Activated T-cell treated with anti-CD3 and anti-CD28 coated beads, Interleukin-2, amount 50 U/mL, for 72 hours (primary cell): ENCODE measurements around the gene MAP4K3. TPM values are rescaled to one million over a fixed set of nuclear protein-coding genes. Genes with fewer than 3 reads are reported as not detected.
A peak's percentile ranks its signal among the peaks of the same experiment; 100 is the strongest.

Experiments
- ATAC-seq, 2 donors: fragments of 150-1000 bp; cut with Tn5 transposase; replicated peaks in 1 of 2; 2 replicates each; pipeline ENCODE4 v1.10.0; 2021; ENCODE audit warnings: moderate library complexity in 2 of 2, mild to moderate bottlenecking in 1 of 2
- DNase-seq, 2 donors: peaks; one replicate each; pipeline ENCODE4 v3.0.0; 2021 to 2022; ENCODE audit warnings: mixed read lengths in 1 of 2
- H3K27ac Mint-ChIP-seq: one replicate; pipeline ENCODE4 v1.8.0; 2022; ENCODE audit warnings: mild to moderate bottlenecking, moderate library complexity, mixed read lengths
- H3K27me3 Mint-ChIP-seq: one replicate; pipeline ENCODE4 v1.8.0; 2022; ENCODE audit warnings: low read depth, mixed read lengths
- H3K36me3 Mint-ChIP-seq, 2 donors: one replicate each; pipeline ENCODE4 v1.8.0; 2022; ENCODE audit warnings: mixed read lengths in 2 of 2, mild to moderate bottlenecking in 1 of 2; ENCODE audit not compliant: insufficient read depth in 2 of 2
- H3K4me1 Mint-ChIP-seq: one replicate; pipeline ENCODE4 v1.8.0; 2022; ENCODE audit warnings: low read depth, mixed read lengths
- H3K4me3 Mint-ChIP-seq, 2 donors: one replicate each; pipeline ENCODE4 v1.8.0; 2022; ENCODE audit warnings: mild to moderate bottlenecking in 2 of 2, mixed read lengths in 2 of 2, moderate library complexity in 2 of 2
- H3K9me3 Mint-ChIP-seq, 2 donors: one replicate each; pipeline ENCODE4 v1.8.0; 2022; ENCODE audit warnings: mixed read lengths in 2 of 2
- total RNA-seq, 2 donors: library from RNA; stranded (reverse); gene quantifications; one replicate each; pipeline ENCODE4 v1.2.3, GENCODE V29; 2022

The MAP4K3 gene
- total RNA-seq, 2 donors from 2014 or later, result 14.6 to 17.1 TPM

- peak overlapping the region; percentile 84 for H3K27ac Mint-ChIP-seq
- no peak for ATAC-seq
Observed at GRCh38 chr2:39468579-39469451, 31.7 kb upstream of the MAP4K3 start.

DNA sequence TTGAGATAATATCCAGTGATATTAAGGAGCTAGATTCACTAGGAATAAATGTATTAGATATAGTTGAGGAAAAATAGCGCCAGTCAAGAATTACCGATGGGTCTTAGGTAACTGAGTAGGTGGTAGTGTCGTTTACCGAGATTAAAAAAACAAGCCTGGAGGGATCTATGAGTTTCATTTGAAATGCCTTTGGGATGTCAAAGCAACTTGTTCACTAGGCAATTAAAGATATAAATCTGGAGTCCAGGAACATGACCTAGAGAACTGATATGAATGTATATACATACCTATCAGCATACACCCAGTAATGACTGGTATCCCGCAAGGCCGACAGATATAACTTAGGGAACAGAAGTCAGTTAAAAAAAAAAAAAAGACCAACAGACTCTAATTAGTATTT is 29.2 kb upstream of the MAP4K3 start:
- Mint-ChIP-seq H3K27ac (no peak overlapping the region), H3K9me3 (no peaks in the 10 kb centered on the region), H3K4me3 (no peak overlapping the region), H3K36me3 (no peaks in the 10 kb centered on the region), H3K27me3 (no peaks in the 10 kb centered on the region), H3K4me1 (peaks cover 50% of the 10 kb centered on the region)
- ATAC-seq (no peak), DNase-seq (no peak)

More at GRCh38 chr2:39468579-39469451, 31.7 kb upstream of the MAP4K3 start:
- Mint-ChIP-seq H3K27me3 (no peaks in the 10 kb centered on the region), H3K4me3 (no peak overlapping the region), H3K36me3 (peaks cover 0 to 1% of the 10 kb centered on the region in 2 donors), H3K9me3 (no peaks in the 10 kb centered on the region), H3K4me1 (peaks cover 53% of the 10 kb centered on the region)
- no peak for DNase-seq

DNA sequence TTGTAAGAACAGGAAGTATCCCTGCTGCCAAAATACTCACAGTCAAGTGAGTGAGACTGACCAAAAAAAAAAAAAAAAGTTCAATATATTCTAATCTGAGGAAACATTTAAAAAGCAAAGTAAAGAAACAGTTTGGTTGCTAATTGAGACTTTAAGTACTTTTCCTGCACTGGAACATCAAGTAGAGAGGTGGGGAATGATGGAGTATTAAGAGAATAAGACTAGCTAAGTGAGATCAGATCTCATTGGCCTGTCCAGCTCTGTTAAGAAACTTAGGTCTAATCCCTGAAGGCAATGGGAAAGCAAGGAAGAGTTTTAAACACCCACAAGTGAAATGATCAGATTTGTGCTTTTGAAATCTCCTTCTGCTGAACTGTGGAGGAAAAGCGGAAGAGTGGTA is 27.8 kb upstream of the MAP4K3 start:
- no peaks in the 10 kb centered on the region for H3K27me3 Mint-ChIP-seq
- DNase-seq (no peak), ATAC-seq (no peak)
- H3K27ac Mint-ChIP-seq, result no peak overlapping the region
- peaks cover 36% of the 10 kb centered on the region for H3K4me1 Mint-ChIP-seq
- no peaks in the 10 kb centered on the region for H3K36me3 Mint-ChIP-seq
- no peaks in the 10 kb centered on the region for H3K9me3 Mint-ChIP-seq
- H3K4me3 Mint-ChIP-seq, result no peak overlapping the region

DNA sequence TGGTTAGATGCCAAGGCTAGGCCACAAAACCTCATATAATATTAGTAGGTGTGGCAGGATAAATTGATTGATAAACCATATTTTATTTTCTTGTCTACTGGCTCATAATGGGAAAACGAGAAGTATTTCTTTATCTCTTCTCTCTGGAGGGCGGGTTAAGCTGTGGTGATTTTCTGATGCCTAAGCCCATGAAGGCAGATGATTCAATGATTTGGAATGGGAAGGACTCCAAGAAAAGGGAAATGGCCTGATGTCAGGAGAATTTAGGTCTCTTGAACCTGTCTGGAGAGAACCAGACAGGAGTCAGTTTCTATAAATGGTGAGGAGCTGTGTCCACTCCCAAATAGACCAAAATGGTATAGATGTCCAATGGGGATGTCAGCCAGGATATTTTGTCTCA is 18.7 kb upstream of the MAP4K3 start:
- H3K4me3 Mint-ChIP-seq, result no peak overlapping the region
- no peak for DNase-seq
- H3K4me1 Mint-ChIP-seq, result peaks cover 5% of the 10 kb centered on the region
- no peak overlapping the region for H3K27ac Mint-ChIP-seq
- peaks cover 2% of the 10 kb centered on the region in 2 donors for H3K9me3 Mint-ChIP-seq
- H3K27me3 Mint-ChIP-seq, result no peaks in the 10 kb centered on the region
- ATAC-seq, result no peak
- H3K36me3 Mint-ChIP-seq, result peaks cover 3 to 19% of the 10 kb centered on the region in 2 donors

DNA sequence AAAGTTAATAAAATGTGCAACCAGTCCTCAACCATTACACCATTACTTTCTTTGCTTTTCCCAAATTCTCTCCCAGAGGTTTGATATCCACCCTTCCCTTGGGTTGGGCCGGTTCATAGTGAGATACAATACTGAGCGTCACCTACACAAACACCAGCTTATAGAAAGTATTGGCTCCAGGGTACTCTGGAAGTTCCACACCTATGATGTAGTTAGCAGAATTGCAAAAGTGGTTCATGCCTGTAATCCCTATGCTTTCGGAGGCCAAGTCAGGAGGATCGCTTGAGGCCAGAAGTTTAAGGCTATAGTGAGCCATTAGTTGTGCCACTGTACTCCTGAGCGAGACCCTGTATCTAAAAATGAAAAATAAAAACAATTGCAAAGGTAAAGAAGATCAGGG is 15.3 kb upstream of the MAP4K3 start:
- peaks cover 5% of the 10 kb centered on the region for H3K4me1 Mint-ChIP-seq
- no peaks in the 10 kb centered on the region for H3K27me3 Mint-ChIP-seq
- ATAC-seq (no peak), DNase-seq (no peak)
- H3K4me3 Mint-ChIP-seq, result no peak overlapping the region
- peaks cover 0 to 2% of the 10 kb centered on the region in 2 donors for H3K9me3 Mint-ChIP-seq
- no peak overlapping the region for H3K27ac Mint-ChIP-seq
- peaks cover 3 to 11% of the 10 kb centered on the region in 2 donors for H3K36me3 Mint-ChIP-seq

GRCh38 chr2:39451954-39452353 is 14.9 kb upstream of the MAP4K3 start:
- H3K9me3 Mint-ChIP-seq, result peaks cover 0 to 2% of the 10 kb centered on the region in 2 donors
- H3K4me3 Mint-ChIP-seq, result no peak overlapping the region
- H3K4me1 Mint-ChIP-seq, result peaks cover 5% of the 10 kb centered on the region
- DNase-seq (no peak), ATAC-seq (no peak)
- peaks cover 3 to 11% of the 10 kb centered on the region in 2 donors for H3K36me3 Mint-ChIP-seq
- no peak overlapping the region for H3K27ac Mint-ChIP-seq
- H3K27me3 Mint-ChIP-seq, result no peaks in the 10 kb centered on the region

DNA sequence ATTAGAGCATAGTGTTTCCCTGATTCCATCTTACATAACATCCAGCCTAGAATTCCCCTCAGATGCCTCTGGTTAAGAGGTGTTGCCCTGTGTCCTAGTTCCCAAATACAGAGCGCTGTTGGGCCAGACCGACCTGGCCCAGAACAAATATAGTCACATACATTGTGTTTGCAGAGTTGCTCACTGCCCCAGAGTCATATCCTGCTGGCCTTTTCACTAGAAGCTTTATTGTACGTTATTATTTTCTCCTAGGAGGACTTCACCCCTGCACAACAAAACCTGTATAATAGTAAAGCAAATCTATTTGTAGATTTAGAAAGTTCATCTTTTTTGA is 11.1 kb upstream of the MAP4K3 start:
- Mint-ChIP-seq H3K4me1 (peaks cover 5% of the 10 kb centered on the region), H3K36me3 (peaks cover 0 to 3% of the 10 kb centered on the region in 2 donors), H3K27me3 (no peaks in the 10 kb centered on the region), H3K9me3 (peaks cover 0 to under 1% of the 10 kb centered on the region in 2 donors), H3K27ac (no peak overlapping the region), H3K4me3 (no peak overlapping the region)
- DNase-seq (no peak), ATAC-seq (no peak)

DNA sequence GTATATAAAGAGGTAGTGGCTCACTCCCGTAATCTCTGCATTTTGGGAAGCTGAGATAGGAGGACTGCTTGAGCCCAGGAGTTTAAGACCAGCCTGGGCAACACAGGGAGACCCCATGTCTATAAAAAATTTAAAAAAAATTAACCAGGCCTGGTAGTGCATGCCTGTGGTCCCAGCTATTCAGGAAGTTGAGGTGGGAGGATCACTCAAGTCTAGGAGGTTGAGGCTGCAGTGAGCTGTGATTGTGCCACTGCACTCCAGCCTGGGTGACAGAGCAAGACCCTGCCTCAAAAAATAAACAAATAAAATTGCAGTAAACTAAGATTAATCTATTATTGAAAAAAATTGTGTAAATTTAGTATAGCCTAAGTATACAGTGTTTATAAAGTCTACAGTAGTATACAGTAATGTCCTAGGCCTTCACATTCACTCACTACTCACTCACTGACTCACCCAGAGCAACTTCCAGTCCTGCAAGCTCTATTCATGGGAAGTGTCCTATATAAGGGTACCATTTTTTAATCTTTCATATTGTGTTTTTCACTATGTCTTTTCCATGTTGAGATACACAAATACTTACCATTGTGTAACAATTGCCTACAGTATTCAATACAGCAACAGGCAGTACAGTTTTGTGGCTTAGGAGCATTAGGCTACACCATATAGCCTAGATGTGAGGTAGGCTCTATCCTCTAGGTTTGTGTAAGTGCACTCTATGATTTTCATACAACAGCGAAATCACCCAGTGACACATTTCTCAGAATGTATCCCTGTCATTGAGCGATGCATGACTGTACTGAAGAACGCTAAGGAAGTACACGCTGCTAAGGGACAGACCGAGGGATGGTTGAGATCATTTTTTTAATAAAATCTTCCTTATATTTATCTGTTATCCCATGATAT is 10.4 kb upstream of the MAP4K3 start:
- peaks cover 5 to 9% of the 10 kb centered on the region in 2 donors for H3K36me3 Mint-ChIP-seq
- no peak overlapping the region for H3K4me3 Mint-ChIP-seq
- no peak for ATAC-seq
- no peak overlapping the region for H3K27ac Mint-ChIP-seq
- peaks cover 5% of the 10 kb centered on the region for H3K4me1 Mint-ChIP-seq
- H3K9me3 Mint-ChIP-seq, result peaks cover 5 to 6% of the 10 kb centered on the region in 2 donors
- DNase-seq, result no peak
- H3K27me3 Mint-ChIP-seq, result no peaks in the 10 kb centered on the region

GRCh38 chr2:39445934-39446333 is 8.8 kb upstream of the MAP4K3 start:
- H3K9me3 Mint-ChIP-seq, result peaks cover 9 to 10% of the 10 kb centered on the region in 2 donors
- no peaks in the 10 kb centered on the region for H3K27me3 Mint-ChIP-seq
- no peak overlapping the region for H3K4me3 Mint-ChIP-seq
- no peak overlapping the region for H3K27ac Mint-ChIP-seq
- H3K36me3 Mint-ChIP-seq, result peaks cover 9 to 14% of the 10 kb centered on the region in 2 donors
- DNase-seq, result no peak
- peaks cover 1% of the 10 kb centered on the region for H3K4me1 Mint-ChIP-seq
- no peak for ATAC-seq

DNA sequence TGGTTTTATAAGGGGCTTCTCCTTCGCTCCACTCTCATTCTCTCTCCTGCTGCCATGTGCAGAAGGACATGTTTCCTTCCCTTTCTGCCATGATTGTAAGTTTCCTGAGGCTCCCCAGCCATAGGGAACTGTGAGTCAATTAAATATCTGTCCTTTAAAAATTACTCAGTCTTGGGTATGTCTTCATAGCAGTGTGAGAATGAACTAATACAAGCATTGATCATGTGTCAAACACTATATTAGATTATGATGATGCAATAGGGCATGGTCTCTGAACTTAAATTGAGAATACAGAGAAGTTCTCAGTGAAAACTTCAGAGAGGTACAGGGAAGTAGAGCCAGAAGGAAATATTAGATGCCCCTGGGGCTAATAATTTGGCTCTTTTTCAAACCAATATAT is 5.9 kb upstream of the MAP4K3 start:
- peaks cover 19% of the 10 kb centered on the region for H3K4me1 Mint-ChIP-seq
- no peak for ATAC-seq
- H3K9me3 Mint-ChIP-seq, result peaks cover 9 to 10% of the 10 kb centered on the region in 2 donors
- H3K4me3 Mint-ChIP-seq, result no peak overlapping the region
- H3K36me3 Mint-ChIP-seq, result peaks cover 9 to 14% of the 10 kb centered on the region in 2 donors
- no peak overlapping the region for H3K27ac Mint-ChIP-seq
- no peak for DNase-seq
- H3K27me3 Mint-ChIP-seq, result no peaks in the 10 kb centered on the region

DNA sequence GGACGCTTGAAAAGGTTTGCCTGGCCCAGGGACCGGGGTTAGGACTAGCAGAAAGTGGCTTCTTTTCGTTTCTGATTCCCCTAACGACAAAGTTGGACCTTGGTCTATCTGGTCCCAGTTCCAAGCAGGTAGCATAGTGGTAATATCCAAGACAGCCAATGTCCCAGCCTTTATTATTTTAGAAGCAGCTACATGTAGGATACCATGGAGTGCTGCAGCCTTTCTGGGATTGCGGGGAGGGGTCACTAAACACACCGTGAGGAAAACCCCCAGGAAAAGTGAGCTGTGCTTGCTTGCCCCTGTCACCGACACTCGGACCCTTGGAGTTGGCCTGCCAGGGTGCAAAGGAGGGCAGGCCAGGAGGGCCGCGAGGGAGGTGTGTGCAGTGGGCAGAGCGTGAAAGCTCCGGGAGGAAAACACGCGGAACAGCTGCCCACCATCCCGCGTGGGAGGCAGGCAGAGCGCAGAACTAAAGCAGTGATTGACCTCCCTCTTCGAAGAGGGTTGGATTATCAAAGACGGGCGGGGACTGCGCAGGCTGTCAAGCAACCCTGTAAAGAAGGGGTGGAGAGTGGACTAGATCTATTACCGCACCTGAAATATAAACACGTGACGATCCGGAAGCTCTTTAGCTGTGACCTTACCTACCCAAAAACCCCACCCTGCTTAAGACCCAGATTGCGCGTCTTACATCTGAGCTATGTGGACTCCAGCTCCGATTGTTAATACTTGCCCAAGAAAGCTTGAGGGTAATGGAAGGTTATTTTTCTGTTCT is 624 bp upstream of the MAP4K3 start:
- H3K4me1 Mint-ChIP-seq, result peaks cover 55% of the 10 kb centered on the region
- H3K27me3 Mint-ChIP-seq, result no peaks in the 10 kb centered on the region

GRCh38 chr2:39435741-39436591 is 1.1 kb downstream of the MAP4K3 start:
- peak in 1 of 2 donors; percentile 0 for ATAC-seq
- peak in 1 of 2 donors; percentile 6 for DNase-seq
- peak overlapping the region; percentile 98 for H3K27ac Mint-ChIP-seq
- peaks cover 73% of the 10 kb centered on the region for H3K4me1 Mint-ChIP-seq
- H3K9me3 Mint-ChIP-seq, result no peaks in the 10 kb centered on the region
- peak overlapping the region; percentile 95 to 99 for H3K4me3 Mint-ChIP-seq
- H3K27me3 Mint-ChIP-seq, result no peaks in the 10 kb centered on the region
- H3K36me3 Mint-ChIP-seq, result peaks cover 1% of the 10 kb centered on the region in 2 donors

More for the DNA sequence above, 624 bp upstream of the MAP4K3 start:
- Mint-ChIP-seq H3K9me3 (peaks cover 4 to 6% of the 10 kb centered on the region in 2 donors), H3K4me3 (peak overlapping the region; percentile 95 to 99), H3K27ac (peak overlapping the region; percentile 66), H3K36me3 (peaks cover 6 to 8% of the 10 kb centered on the region in 2 donors)
- peak; percentile 51 to 58 for DNase-seq
- ATAC-seq, result peak; percentile 67 to 71
